ENCODE results near the gene SLC9C1.
"Not testable (repeated sequence)": the region's sequence is repeated elsewhere in the genome, so short reads cannot be mapped to it uniquely, and the experiment has no call there.

Gene SLC9C1

GRCh38 chr3:112185423-112186035, 108.5 kb downstream of the SLC9C1 start:
- DNase-seq, result not testable (repeated sequence)

GRCh38 chr3:112175646-112176045, 118.4 kb downstream of the SLC9C1 start:
- no peak for DNase-seq

- no peak for DNase-seq
Measured at GRCh38 chr3:112175037-112175436, 119.0 kb downstream of the SLC9C1 start.

GRCh38 chr3:112171144-112171543, 122.9 kb downstream of the SLC9C1 start:
- DNase-seq, result no peak

- DNase-seq, result no peak
Measured at GRCh38 chr3:112170046-112170445, 124.0 kb downstream of the SLC9C1 start.

GRCh38 chr3:112167758-112168157, 126.3 kb downstream of the SLC9C1 start:
- DNase-seq, result no peak

GRCh38 chr3:112149136-112149535, 144.9 kb downstream of the SLC9C1 start:
- no peak for DNase-seq

- no peak for DNase-seq
Measured at GRCh38 chr3:112143689-112144088, 150.3 kb downstream of the SLC9C1 start.

GRCh38 chr3:112143251-112143650, 150.8 kb downstream of the SLC9C1 start:
- no peak for DNase-seq

- no peak for DNase-seq
Measured at GRCh38 chr3:112141293-112141692, 152.7 kb downstream of the SLC9C1 start.

GRCh38 chr3:112140584-112140983, 153.4 kb downstream of the SLC9C1 start:
- DNase-seq, result no peak

GRCh38 chr3:112138219-112138969, 155.6 kb downstream of the SLC9C1 start:
- peak; percentile 13 to 26 for DNase-seq

- peak; percentile 27 to 49 for DNase-seq
Measured at GRCh38 chr3:112137781-112138180, 156.2 kb downstream of the SLC9C1 start.

GRCh38 chr3:112136959-112137693, 156.9 kb downstream of the SLC9C1 start:
- peak; percentile 62 to 69 for DNase-seq

- DNase-seq, result no peak
Measured at GRCh38 chr3:112136046-112136445, 158.0 kb downstream of the SLC9C1 start.

- DNase-seq, result no peak
Measured at GRCh38 chr3:112134335-112135124, 159.5 kb downstream of the SLC9C1 start.

GRCh38 chr3:112133626-112134334, 160.2 kb downstream of the SLC9C1 start:
- DNase-seq, result no peak

- peak; percentile 76 to 83 for DNase-seq
Measured at GRCh38 chr3:112132975-112133448, 161.0 kb downstream of the SLC9C1 start, which contains the start of gene GCSAM. Gene GCSAM, minus strand, starts transcription at chr3:112133248. Its CDS starts 128 bp downstream, at chr3:112133120.

GRCh38 chr3:112132554-112132953, 161.5 kb downstream of the SLC9C1 start:
- no peak for DNase-seq

GRCh38 chr3:112132088-112132487, 161.9 kb downstream of the SLC9C1 start:
- no peak for DNase-seq

GRCh38 chr3:112131111-112131510, 162.9 kb downstream of the SLC9C1 start:
- no peak for DNase-seq

GRCh38 chr3:112130638-112130993, 163.4 kb downstream of the SLC9C1 start:
- no peak for DNase-seq
